Stimulated activated CD8-positive, alpha-beta memory T cell treated with anti-CD3 and anti-CD28 coated beads, Interleukin-4, amount 100 ng/mL, for 1 hour (primary cell): ENCODE data around the gene PLCL1.

ENCODE experiments used
- DNase-seq, 2 donors: peaks; one replicate each; pipeline ENCODE4 v3.0.0-alpha.2; 2020; ENCODE audit warnings: low read depth in 2 of 2, low spot score in 1 of 2

Gene PLCL1

GRCh38 chr2:198053148-198053547, 248.8 kb downstream of the PLCL1 start:
- no peak for DNase-seq

GRCh38 chr2:198053776-198054175, 249.4 kb downstream of the PLCL1 start:
- no peak for DNase-seq

- no peak for DNase-seq
Measured at GRCh38 chr2:198054299-198054698, 249.9 kb downstream of the PLCL1 start.

- DNase-seq, result no peak
Measured at GRCh38 chr2:198055716-198056115, 251.3 kb downstream of the PLCL1 start.

- no peak for DNase-seq
Measured at GRCh38 chr2:198056836-198057235, 252.4 kb downstream of the PLCL1 start.

GRCh38 chr2:198059800-198060199, 255.4 kb downstream of the PLCL1 start:
- DNase-seq, result no peak

- DNase-seq, result no peak
Measured at GRCh38 chr2:198060277-198060676, 255.9 kb downstream of the PLCL1 start.

- DNase-seq, result no peak
Measured at GRCh38 chr2:198062826-198063225, 258.4 kb downstream of the PLCL1 start.

GRCh38 chr2:198063242-198063641, 258.8 kb downstream of the PLCL1 start:
- no peak for DNase-seq

GRCh38 chr2:198065322-198065721, 260.9 kb downstream of the PLCL1 start:
- DNase-seq, result no peak

GRCh38 chr2:198066597-198066996, 262.2 kb downstream of the PLCL1 start:
- DNase-seq, result no peak

- DNase-seq, result no peak
Measured at GRCh38 chr2:198072655-198073054, 268.3 kb downstream of the PLCL1 start.

- DNase-seq, result no peak
Measured at GRCh38 chr2:198073253-198073652, 268.9 kb downstream of the PLCL1 start.

- no peak for DNase-seq
Measured at GRCh38 chr2:198077477-198077876, 273.1 kb downstream of the PLCL1 start.

- DNase-seq, result no peak
Measured at GRCh38 chr2:198080879-198081765, 276.7 kb downstream of the PLCL1 start.

- DNase-seq, result no peak
Measured at GRCh38 chr2:198084156-198084555, 279.8 kb downstream of the PLCL1 start.

GRCh38 chr2:198096002-198096401, 291.6 kb downstream of the PLCL1 start:
- no peak for DNase-seq

- DNase-seq, result no peak
Measured at GRCh38 chr2:198096965-198097364, 292.6 kb downstream of the PLCL1 start.

- no peak for DNase-seq
Measured at GRCh38 chr2:198097630-198098029, 293.2 kb downstream of the PLCL1 start.

GRCh38 chr2:198098386-198098785, 294.0 kb downstream of the PLCL1 start:
- DNase-seq, result no peak

- no peak for DNase-seq
Measured at GRCh38 chr2:198098918-198099317, 294.5 kb downstream of the PLCL1 start.

- no peak for DNase-seq
Measured at GRCh38 chr2:198100346-198100745, 296.0 kb downstream of the PLCL1 start.

GRCh38 chr2:198101688-198102087, 297.3 kb downstream of the PLCL1 start:
- no peak for DNase-seq
